Measurements from ENCODE around the gene NEURL3.

- TF ChIP-seq, protein P1, sequence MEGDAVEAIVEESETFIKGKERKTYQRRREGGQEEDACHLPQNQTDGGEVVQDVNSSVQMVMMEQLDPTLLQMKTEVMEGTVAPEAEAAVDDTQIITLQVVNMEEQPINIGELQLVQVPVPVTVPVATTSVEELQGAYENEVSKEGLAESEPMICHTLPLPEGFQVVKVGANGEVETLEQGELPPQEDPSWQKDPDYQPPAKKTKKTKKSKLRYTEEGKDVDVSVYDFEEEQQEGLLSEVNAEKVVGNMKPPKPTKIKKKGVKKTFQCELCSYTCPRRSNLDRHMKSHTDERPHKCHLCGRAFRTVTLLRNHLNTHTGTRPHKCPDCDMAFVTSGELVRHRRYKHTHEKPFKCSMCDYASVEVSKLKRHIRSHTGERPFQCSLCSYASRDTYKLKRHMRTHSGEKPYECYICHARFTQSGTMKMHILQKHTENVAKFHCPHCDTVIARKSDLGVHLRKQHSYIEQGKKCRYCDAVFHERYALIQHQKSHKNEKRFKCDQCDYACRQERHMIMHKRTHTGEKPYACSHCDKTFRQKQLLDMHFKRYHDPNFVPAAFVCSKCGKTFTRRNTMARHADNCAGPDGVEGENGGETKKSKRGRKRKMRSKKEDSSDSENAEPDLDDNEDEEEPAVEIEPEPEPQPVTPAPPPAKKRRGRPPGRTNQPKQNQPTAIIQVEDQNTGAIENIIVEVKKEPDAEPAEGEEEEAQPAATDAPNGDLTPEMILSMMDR (tag by site-specific recombination; IDR thresholded peaks at IDR 0.05), result no peak
- TF ChIP-seq, protein P2, sequence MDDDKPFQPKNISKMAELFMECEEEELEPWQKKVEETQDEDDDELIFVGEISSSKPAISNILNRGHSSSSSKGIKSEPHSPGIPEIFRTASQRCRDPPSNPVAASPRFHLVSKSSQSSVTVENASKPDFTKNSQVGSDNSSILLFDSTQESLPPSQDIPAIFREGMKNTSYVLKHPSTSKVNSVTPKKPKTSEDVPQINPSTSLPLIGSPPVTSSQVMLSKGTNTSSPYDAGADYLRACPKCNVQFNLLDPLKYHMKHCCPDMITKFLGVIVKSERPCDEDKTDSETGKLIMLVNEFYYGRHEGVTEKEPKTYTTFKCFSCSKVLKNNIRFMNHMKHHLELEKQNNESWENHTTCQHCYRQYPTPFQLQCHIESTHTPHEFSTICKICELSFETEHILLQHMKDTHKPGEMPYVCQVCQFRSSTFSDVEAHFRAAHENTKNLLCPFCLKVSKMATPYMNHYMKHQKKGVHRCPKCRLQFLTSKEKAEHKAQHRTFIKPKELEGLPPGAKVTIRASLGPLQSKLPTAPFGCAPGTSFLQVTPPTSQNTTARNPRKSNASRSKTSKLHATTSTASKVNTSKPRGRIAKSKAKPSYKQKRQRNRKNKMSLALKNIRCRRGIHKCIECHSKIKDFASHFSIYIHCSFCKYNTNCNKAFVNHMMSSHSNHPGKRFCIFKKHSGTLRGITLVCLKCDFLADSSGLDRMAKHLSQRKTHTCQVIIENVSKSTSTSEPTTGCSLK (tag by site-specific recombination; IDR thresholded peaks at IDR 0.05), result no peak
- TF ChIP-seq, protein P3, sequence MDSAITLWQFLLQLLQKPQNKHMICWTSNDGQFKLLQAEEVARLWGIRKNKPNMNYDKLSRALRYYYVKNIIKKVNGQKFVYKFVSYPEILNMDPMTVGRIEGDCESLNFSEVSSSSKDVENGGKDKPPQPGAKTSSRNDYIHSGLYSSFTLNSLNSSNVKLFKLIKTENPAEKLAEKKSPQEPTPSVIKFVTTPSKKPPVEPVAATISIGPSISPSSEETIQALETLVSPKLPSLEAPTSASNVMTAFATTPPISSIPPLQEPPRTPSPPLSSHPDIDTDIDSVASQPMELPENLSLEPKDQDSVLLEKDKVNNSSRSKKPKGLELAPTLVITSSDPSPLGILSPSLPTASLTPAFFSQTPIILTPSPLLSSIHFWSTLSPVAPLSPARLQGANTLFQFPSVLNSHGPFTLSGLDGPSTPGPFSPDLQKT (IDR thresholded peaks at IDR 0.05; ENCODE audit: borderline replicate concordance, low read depth, low read length), result no peak
- TF ChIP-seq BCL6B (tag by site-specific recombination; IDR thresholded peaks at IDR 0.05), result no peak
- no peak for TF ChIP-seq ZNF394 (tag by site-specific recombination; IDR thresholded peaks at IDR 0.05; ENCODE audit: borderline replicate concordance)
These were observed 43.7 kb upstream of the NEURL3 start for GRCh38 chr2:96548558-96549465.

All from HEK293 (cell line).